HPDE6-E6E7 (cell line): ENCODE results near the gene TLR1.
A peak's percentile ranks its signal among the peaks of the same experiment; 100 is the strongest.
"Not testable (repeated sequence)": the region's sequence is repeated elsewhere in the genome, so short reads cannot be mapped to it uniquely, and the experiment has no call there.

Experiments used
- DNase-seq: peaks from one replicate; pipeline ENCODE4 v3.0.0; 2011; ENCODE audit warnings: missing footprints; ENCODE audit errors: extremely low spot score

Gene TLR1

GRCh38 chr4:38804654-38805295 lies at the start of gene TLR1:
TSS of gene TLR1 (minus strand) at chr4:38804791. CDS start at chr4:38798831, 5,960 bp downstream.
- no peak for DNase-seq

GRCh38 chr4:38846015-38846414 lies 41.4 kb upstream of the TLR1 start:
- DNase-seq: no peak

GRCh38 chr4:38842994-38843393 lies 38.4 kb upstream of the TLR1 start:
- no peak for DNase-seq

GRCh38 chr4:38837849-38838248 lies 33.3 kb upstream of the TLR1 start:
- DNase-seq: no peak

- no peak for DNase-seq
Measured at GRCh38 chr4:38837334-38837733, 32.7 kb upstream of the TLR1 start.

- DNase-seq: no peak
Measured at GRCh38 chr4:38834570-38834969, 30.0 kb upstream of the TLR1 start.

GRCh38 chr4:38832624-38833528 lies 28.3 kb upstream of the TLR1 start:
- DNase-seq: no peak

GRCh38 chr4:38832206-38832605 lies 27.6 kb upstream of the TLR1 start:
- DNase-seq: no peak

GRCh38 chr4:38831653-38832052 lies 27.1 kb upstream of the TLR1 start:
- no peak for DNase-seq

GRCh38 chr4:38829237-38829636 lies 24.6 kb upstream of the TLR1 start:
- no peak for DNase-seq

GRCh38 chr4:38823766-38824165 lies 19.2 kb upstream of the TLR1 start:
- no peak for DNase-seq

GRCh38 chr4:38822748-38823303 lies 18.2 kb upstream of the TLR1 start:
- no peak for DNase-seq

- no peak for DNase-seq
Measured at GRCh38 chr4:38821739-38822138, 17.1 kb upstream of the TLR1 start.

GRCh38 chr4:38820329-38821061 lies 15.9 kb upstream of the TLR1 start:
- no peak for DNase-seq

- DNase-seq: no peak
Measured at GRCh38 chr4:38819569-38819968, 15.0 kb upstream of the TLR1 start.

- peak; percentile 64 for DNase-seq
Measured at GRCh38 chr4:38818441-38818976, 13.9 kb upstream of the TLR1 start.

- DNase-seq: no peak
Measured at GRCh38 chr4:38815885-38816782, 11.5 kb upstream of the TLR1 start.

GRCh38 chr4:38814386-38814785 lies 9.8 kb upstream of the TLR1 start:
- no peak for DNase-seq

- DNase-seq: no peak
Measured at GRCh38 chr4:38811297-38811696, 6.7 kb upstream of the TLR1 start.

GRCh38 chr4:38807462-38807861 lies 2.9 kb upstream of the TLR1 start:
- DNase-seq: not testable (repeated sequence)

GRCh38 chr4:38806251-38806650 lies 1.7 kb upstream of the TLR1 start:
- not testable (repeated sequence) for DNase-seq
